Fibroblast of skin of abdomen (primary cell): ENCODE data around the gene COL4A2.
"Not testable (repeated sequence)": the region's sequence is repeated elsewhere in the genome, so short reads cannot be mapped to it uniquely, and the experiment has no call there.

Experiments used
- DNase-seq: peaks from one replicate; pipeline ENCODE4 v3.0.0-alpha.2; 2013

COL4A2 gene

DNA sequence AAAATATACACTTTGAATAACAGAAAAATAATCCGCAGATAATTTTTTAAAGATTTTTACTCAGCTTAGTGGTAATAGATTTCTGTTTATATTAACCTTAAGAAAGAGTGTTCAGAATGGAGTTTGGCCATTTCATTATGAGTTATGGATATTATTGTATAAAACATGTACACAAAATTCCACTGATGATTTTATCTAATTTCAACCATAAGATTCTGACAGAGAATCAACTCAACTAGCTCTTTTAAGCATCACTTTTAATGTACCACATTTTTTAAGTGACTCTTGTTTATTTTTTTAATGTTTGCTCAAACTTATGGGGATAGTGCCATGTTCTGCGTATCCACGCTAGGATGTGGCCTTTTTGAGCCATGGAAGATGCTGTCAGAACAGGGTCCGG lies 75.7 kb downstream of the COL4A2 start:
- DNase-seq = no peak

DNA sequence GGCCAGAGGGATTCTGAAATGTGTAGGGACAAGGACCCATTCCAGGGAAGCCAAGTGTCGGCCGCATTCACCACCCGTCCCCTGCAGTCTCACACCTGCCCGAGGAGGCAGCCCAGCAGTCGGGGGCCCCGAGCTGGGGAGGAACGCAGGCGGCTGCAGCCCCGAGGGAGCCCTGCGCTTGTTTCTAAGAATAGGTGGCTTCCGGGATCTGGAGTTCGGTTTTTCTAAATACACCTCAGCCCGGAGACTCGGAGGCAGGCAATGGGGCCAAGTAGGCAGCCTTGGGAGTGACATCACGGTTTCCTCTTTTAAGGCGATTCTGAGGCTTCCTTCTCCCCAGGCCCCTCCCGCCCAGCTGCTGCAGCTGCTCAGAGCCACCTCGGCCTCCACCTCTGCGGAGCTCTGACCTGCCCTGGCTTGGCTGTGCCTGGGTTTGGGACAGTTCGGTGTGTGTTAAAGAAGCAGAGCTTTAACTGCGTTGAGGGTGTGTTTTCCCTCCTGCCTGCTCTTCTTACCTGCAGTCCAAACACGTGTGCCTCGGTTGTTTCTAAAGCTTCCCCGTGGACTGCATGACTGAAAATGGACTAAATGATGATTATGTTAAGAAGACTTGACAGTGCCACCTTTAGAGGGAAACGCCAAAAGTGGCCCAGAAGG lies 80.5 kb downstream of the COL4A2 start:
- peak; percentile 57 for DNase-seq

DNA sequence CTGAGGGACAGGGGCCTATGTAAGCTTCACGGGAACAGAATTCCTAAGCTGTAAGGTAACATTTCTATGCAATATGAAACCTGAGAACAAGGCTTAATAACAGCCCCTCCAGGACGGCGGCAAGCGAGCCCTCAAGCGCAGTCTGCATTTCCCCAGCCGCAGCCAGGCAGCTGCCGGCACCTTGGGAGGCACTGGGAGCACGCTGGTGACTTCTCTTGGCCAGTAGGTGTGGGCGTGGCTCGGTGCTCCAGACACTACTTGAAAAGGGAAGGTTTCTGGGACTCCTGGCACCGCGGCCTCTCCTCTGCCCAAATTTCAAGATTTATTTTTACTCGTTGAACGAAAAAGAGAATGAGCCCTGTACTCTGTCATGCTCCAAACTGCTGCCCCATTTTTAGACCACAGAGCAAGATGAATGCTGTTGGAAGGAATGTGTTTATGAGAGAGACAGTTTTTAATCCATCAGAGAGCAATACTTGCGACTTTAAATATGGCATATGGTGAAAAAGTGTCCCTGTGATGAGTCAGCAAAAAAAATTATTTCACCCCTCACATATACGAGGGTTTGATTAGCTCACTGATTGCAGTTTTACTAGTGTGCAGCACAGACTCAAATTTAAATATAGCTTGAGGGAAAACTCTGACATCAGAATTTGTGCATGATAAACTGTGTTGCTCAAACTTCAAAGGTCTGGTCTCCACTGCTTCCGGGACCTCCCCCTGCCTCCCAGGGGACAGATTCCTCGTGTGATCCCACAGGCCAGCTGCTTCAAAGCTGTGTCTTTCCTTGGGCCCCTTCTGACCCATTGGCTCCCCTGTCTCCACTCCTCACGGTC lies 81.2 kb downstream of the COL4A2 start:
- DNase-seq = peak; percentile 89

DNA sequence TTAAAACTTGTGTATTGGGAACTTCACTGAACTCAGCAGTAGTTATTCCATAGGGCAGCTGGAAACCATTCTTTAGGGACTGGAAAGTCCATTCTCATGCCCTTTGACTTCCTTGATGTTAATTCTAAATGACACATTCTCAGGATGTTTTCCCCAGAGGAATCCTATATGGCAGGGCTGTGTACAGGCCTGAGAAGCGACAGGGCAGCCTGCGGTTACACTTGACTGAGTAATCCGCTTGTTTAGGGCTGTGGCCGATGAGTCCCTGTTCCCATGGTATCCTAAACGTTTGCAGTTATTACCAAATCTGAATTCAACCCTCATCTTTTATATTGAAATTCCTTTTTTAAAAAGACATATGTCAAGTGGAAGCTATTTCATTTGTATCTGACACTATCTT lies 83.5 kb downstream of the COL4A2 start:
- peak; percentile 91 for DNase-seq

DNA sequence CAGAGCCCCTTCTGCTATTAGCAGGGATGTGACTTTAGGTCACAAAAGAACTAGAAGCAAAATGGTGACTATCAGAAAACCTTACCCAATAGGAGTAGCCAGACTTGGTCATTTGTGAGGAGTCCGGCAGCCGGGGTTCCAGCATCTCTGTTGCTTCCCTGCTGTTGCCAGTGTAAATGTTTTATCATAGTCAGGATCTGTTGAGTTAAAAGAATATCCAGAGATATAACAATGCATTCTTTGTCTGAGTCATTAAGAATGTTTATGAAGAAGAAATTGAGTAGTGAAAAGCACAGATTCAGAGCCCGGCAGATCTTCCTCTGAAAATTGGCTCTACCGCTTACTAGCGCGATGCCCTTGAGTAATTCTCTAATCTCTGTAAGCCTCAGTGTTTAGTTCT lies 84.2 kb downstream of the COL4A2 start:
- DNase-seq = peak; percentile 57

DNA sequence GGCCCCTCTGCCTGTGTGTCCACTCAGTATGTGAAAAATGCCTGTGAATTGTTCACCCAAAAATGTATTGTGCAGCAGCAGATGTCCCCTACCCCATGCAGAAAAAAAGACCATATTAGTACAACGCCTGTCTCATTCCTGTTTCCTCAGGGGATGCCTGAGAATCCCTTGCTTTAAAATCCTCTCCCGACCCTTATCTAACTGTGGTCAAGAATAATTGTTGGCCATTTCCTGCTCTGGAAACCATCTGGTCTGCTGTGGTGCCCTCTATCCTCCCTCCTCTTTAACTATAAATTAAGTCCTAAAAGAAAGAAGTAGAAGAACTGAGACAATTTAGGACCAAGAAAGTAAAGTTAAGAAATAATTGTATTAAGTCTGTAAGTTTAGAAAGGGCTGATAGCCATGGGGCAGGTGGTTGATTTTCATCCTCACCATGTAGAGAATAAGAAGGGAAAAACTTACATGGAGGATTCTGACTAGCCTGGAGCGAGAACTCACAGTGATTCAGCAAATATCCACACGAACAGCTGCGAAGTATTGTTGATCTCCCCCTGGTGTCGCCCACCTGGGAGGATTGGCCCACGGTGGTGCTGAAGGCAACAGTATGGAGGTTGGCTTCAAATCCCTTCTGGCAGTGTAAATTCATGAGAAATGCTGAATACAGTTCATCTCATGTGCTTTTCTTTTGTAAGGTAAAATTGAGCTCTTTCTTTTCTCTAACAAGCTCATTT lies 85.6 kb downstream of the COL4A2 start:
- DNase-seq = peak; percentile 83

DNA sequence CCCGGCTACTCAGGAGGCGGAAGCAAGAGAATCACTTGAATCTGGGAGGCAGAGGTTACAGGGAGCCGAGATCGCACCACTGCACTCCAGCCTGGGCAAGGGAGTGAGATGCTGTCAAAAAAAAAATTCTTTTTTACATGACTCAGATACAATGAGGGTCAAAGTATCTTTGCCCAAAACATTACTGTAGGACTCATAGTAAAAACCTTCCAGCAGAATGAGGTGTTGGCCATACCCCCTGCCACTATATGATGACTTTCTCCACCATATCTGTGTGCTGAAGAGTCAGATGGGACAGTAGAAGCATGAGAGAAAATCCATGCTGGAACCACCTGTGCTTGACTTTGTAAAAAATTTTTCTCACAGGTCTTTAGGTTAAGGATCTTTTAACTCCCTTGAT lies 86.7 kb downstream of the COL4A2 start:
- DNase-seq = no peak

DNA sequence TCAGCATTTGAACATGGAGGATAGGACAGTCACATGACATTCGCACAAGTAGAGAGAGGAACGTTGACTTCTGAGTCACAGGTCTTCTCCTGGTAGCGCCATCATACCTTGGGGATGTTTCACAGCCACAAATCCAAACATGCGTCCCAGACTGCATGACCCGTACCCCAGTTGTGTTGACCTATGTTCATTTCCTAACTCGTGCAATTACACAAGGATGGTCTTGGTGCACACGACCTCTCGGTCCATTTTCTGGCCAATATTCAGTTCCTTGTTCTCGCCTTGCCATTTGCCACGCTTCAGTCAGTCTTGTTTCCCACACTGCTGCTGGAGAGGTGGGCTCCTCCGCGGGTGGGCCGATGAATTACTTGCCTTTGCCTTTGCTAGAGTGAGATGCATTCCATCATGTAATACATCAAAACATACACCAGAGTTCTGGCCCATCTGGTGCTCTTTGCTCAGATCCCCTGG lies 87.3 kb downstream of the COL4A2 start:
- peak; percentile 61 for DNase-seq

DNA sequence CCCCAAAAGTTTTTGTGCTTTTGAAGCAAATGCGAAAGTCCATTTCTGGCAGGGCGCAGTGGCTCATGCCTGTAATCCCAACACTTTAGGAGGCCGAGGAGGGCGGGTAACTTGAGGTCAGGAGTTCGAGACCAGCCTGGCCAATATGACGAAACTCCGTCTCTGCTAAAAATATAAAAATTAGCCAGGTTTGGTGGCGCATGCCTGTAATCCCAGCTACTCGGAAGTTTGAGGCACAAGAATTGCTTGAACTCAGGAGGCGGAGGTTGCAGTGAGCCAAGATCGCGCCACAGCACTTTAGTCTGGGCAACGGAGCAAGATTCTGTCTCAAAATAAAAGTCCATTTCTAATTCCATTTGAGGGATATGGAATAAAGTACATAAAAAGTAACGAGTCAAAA lies 88.5 kb downstream of the COL4A2 start:
- DNase-seq = not testable (repeated sequence)

DNA sequence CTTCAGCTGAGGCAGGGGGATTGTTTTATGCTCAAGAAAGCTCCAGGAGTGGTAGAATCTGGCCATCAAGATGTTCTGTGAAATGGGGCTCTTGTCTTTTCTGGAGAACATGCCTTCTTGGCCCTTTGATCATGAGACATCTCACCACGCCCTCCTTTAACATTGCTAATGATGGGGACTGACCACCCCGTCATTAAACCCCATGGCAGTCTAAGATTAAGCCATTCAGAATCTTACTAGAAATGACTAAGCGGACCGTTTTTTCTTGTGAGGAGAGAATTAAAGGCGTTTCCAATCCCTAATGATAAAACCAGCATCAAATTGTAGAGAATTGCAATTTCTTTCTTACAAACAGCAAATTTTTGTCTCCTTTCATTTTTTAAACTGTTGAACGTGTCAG lies 89.4 kb downstream of the COL4A2 start:
- no peak for DNase-seq

DNA sequence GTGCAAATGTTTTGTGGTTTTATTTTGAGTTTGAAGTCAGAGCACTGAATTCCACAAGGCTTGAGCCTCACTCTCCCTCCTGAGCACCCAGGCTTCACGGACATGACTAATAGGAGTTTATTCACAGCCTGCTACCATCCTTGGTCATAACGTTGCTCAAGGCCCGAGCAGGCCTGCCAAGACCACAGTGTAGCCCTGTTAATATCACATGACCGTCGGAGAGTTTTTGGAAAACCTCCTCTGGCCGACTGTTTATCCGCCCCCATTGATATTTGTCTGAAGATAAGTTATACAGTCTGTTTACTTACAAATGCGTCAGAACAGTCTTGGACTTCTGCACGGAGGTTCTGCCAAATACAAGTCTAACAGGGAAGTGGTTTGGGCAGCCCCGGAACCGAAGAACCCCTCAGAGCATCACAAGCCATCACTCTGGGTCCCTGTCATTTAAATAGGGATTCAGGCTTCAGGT lies 89.9 kb downstream of the COL4A2 start:
- DNase-seq = peak; percentile 100

DNA sequence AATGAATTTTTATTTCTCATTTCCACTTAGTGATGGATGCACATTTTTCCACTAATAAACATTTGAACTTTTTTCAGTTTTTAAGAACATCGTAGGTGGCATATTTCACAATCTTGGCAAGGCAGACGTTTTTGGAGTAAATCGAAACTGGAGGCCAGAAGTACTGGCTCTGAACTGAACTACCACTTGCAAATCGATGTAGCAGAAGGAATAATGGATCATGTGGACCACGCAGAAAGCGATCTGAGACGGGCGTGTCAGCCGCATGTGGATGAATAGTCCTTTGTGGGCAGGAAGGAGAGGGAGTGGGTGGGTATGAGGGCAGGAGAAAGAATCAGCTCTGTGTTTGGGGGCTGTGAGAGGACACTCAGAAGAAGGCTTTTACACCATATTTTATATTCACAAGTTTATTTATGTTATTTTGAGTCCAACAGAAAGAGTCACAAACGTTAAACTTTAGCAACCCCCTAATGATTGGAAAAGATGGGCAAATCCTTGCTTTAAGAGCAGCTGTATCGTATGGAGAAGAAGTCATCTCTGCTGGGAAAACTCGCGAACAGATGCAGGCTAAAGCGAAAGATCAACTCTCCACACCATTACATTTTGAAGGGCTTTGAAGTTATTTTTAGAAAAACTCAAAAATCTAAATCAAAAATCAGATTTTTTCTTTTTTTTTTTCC lies 90.5 kb downstream of the COL4A2 start:
- peak; percentile 56 for DNase-seq

DNA sequence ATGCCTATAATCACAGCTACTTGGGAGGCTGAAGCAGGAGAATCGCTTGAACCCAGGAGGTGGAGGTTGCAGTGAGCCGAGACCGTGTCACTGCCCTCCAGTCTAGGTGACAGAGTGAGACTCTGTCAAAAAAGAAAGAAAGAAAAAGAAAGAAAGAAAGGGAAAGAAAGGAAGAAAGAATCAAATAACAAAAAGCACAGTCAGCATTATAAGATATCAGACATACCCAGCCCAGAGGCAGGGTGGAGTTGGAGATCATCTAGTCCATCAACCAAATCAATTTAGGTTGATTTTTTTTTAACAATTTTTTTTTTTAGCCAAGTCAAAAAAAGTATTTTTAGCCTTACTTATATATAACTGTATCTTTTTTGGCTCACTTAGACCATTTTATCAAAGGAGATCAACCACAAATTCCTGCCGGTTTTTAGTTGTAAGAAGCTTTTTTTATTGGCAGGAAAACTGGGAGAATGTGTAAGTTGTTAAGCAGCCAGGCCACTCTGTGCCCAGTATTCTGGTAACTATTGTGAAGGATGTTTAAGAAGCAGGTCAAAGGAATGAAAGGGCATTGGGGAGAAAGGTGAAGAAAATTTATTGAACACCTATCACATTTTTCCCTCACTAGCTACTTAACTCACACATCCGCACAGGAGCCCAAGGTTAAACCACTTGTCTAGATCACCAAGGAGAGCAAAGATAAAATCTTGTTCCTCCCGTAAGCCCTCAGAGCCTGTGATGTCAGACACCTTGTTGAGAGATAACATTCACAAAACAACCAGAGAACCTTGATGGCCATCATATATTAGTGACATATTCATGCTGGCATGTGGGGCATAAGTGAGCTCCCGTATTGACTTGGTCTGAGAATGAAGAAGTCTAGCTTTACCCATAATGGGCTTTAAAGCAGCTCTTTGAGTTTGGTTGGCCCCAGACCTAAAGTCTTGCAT lies 91.8 kb downstream of the COL4A2 start:
- DNase-seq = peak; percentile 75

DNA sequence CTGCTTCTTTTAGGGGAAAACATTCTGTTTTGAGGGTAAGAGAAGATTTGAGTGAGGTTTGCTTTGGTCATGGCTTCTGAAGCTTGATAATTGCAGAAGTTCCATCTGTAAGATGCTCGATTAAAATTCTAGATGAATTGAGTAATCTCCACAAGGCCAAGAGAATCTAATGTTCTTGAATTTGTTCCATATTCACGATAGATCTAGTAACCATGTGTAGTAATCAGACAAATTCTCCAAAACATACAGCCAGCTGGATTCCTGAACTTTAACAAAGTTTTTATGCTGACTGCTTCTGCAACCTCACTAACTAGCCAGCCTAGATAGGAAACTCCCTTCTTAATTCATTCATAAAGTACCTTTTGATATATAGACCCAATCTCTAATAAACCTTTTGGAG lies 92.7 kb downstream of the COL4A2 start:
- peak; percentile 38 for DNase-seq

DNA sequence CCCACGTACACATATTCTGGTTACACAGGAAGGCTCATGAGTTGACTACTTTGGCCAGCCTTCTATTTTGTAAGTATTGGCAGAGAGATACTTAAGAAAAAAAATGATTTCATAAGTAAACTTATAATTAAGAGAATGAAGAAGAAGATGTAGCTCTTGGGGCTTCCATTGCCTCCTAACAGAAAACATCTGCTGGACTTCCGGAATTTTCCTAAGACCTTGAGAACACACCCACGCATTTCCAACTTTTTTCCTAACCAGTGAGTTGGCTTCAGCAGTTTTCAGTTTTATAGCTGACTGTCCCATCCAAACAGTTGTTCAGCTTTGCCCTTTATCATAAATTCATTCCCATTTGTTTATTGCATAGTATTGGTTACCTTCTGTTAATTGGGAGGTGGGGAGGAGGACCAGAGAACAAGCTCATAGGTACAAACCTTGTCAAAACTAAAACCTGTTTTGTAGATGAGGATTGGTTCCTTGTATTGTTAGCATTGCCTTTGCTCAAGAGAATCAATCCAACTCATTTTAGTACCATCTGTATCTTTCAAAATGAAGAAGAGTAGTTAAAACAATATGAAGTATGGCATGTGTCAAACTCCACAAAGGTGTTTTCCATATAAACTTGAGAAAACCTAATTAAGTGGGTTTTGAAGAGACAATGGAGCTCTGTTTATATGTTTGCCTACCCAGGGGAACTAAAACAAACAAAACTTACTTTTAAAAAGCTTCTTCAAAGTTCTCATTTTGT lies 93.9 kb downstream of the COL4A2 start:
- peak; percentile 82 for DNase-seq

DNA sequence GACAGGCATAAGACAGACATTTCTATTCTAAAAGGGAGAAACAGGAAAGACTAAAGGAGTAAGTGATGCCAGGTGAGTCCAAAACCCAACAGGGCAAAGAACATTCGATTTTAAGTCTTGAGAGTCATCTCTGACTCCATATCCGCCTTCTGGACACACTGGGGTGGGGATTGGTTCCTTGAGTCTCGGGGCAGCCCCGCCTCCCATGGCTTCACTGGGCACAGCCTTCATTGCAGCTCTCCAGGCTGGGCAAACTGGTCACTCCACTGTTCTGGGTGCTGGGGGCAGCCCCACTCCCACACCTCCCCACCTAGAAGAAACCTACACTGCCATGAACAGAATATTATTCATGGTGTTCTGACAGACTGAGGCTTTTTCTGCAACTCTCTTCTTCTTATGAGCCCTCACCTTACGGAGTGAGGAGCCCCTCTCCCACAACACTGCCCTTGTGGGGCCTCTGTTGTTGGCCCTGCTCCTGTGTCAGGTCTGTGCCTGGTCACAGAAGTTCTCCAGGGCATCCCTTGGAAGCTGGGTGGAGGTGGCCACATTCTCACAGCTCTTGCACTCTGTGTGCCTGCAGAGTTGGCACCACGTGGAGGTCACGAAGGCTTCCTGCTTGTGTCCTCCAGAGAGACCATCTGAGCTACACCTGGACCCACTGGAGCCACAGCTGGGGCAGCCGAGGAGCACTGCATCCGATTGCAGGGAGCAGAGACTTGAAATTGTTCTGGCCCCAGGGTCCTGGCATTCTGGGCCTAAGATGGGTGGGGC lies 95.4 kb downstream of the COL4A2 start:
- no peak for DNase-seq

DNA sequence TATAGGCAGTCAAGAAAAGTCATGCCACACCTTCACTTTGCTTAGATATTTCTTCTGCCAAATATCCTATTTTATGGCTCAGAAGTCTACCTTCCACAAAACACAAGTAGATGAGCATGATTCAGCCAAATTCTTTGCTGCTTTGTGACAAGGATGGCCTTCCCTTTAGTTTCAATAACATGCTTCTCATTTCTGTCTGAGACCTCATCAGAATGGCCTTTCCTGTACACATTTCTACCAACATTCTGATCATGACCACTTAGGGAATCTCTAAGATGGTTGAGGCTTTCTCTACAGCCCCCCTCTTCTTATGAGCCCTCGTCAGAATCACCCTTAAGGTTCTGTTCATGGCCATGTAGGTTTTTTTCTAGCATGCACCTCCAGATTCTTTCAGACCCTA lies 96.2 kb downstream of the COL4A2 start:
- DNase-seq = peak; percentile 94

DNA sequence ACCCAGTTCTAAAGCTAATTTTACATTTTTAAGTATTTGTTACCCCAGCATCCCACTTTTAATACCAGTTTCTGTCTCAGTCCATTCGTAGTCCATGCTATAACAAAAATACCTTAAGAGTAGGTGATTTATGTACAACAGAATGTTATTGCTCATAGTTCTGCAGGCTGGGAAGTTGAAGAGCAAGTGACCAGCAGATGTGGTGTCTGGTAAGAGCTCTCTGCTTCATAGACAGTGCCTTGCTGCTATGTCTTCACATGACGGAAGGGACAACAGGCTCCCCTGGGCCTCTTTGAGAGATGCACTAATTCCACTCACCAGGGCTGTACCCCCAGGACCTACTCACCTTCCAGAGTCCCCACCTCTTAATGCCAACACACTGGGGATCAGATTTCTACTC lies 96.6 kb downstream of the COL4A2 start:
- peak; percentile 68 for DNase-seq

DNA sequence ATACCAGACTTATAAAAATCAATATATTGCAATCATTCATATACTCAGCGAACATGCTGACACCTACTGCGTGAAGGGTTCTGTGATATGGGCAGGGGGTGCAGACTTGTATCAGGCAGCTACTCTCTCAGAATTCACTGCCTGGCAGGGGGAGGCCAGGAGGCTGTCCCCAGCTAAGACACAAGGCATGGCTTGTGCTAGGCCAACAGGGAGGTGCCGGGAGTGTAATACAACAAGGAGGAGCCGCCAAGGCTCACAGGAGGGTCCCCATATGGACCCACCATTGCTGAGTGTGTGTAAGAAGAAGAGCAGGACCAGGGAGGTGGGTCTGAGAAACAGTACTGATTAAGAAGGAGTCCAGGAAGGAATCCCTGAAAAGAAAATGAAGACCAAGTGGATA lies 97.2 kb downstream of the COL4A2 start:
- DNase-seq = no peak
